ENCODE measurements around the gene LRCH1.

The LRCH1 gene

DNA sequence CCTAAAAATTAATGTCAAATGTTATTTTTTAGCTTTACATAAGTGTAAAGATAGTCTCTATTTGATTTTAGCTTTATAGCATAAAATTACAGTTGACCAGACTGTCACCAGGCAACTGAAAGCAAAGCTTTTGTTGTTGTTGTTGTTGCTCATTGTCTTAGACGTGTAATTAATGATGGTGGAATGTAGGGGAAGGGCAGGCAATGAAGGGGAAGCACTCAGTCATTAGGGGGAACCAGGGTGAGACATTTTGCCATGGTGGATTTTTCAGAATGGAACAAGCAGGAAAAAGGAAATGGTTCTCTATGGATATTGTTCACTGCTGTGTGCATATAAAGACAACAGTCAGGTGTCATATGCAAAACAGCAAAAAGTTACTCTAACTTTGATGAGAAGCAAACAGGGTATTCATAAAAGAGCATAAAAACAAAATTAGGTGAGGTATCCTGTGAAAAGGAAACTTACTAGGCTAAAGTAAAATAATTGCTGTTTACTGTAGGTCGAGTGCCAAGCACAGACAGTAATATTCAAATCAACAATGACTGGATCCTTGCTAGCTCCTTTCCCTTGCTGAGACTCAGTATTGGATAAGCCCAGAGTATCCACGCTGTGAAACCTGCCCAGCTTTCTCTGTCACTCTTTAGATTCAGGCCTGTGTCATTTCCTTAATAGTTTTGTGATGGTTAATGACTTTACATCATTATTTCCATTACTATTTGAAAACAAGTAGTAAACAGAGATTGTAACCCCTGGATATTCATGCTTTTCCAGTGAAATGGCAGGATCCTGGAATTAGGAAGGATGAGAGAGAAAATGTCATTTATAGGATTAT is 110.5 kb downstream of the LRCH1 start:
- DNase-seq (ENCODE audit: low read depth in 2 of 3, low spot score in 1 of 3) = no peak

DNA sequence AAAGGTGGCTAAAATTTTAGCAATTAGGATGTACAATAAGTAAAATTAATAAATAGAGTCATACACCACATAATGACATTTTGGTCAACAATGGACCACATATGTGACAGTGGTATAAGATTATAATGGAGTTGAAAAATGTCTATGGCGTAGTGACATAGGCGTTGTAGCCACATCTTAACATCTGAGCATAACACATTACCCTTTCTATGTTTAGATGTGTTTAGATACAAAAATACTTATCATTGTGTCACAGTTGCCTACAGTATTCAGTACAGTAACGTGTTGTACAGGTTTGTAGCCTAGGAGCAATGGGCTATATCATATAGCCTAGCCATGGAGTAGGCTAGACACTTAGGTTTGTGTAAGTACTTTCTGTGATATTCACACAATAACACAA is 111.2 kb downstream of the LRCH1 start:
- no peak for DNase-seq (ENCODE audit: low read depth in 2 of 3, low spot score in 1 of 3)

DNA sequence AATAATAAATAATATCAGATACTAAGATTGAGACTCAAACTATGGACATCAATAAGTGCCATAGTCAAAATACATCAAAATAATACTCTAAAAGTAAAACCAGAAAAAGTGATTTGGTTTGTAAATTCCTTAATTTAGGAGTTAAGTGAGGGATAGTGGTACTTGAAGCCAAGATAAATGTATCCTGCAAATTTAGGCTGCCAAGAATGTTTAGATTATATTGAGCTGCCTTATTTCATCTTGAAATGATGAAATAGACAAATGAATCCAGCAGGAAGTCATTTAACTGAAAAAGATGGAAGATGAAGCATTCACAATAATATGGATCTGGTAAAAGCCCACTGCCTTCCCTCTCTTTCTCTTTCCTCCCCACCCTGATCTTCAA is 112.3 kb downstream of the LRCH1 start:
- no peak for DNase-seq (ENCODE audit: low read depth in 2 of 3, low spot score in 1 of 3)

DNA sequence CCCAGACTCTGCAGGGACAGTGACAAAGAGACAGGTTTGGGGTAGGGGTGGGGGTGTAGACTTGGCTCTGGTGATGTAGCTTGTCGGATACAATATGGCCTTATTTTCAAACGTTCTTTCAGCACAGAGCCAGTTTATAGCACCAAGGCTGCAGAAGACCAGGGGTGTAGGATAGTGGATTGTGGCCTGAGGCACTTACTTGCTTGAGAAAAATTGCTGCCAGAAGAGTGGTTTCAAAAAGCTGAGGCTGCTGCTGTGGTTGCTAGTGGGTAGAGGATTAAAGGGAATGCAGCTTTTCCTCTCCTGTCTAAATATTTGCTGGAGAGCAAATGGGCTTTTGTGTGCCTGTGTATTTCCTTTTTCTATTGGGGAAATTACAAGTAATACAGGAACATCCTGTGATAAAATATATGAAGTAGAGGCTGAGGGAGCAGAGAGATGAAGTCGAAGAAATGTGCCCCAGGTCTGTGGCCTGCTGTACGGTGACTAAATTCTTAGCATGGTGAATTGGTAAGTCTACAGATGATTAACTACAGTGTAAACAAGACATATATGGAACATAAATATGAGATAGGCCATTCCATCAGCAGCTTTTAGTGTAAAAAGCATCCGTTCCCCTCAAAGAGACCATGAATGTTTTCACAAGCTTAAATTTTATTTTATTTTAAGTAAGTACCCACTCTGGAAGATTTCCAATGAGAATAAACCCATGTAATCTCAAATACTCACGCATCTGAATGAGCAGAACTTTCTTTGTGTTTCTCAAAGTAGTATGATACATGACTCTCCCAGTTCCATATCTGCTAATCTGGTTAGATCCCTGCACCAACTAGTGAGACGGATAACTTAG is 112.9 kb downstream of the LRCH1 start:
- no peak for DNase-seq (ENCODE audit: low read depth in 2 of 3, low spot score in 1 of 3)

DNA sequence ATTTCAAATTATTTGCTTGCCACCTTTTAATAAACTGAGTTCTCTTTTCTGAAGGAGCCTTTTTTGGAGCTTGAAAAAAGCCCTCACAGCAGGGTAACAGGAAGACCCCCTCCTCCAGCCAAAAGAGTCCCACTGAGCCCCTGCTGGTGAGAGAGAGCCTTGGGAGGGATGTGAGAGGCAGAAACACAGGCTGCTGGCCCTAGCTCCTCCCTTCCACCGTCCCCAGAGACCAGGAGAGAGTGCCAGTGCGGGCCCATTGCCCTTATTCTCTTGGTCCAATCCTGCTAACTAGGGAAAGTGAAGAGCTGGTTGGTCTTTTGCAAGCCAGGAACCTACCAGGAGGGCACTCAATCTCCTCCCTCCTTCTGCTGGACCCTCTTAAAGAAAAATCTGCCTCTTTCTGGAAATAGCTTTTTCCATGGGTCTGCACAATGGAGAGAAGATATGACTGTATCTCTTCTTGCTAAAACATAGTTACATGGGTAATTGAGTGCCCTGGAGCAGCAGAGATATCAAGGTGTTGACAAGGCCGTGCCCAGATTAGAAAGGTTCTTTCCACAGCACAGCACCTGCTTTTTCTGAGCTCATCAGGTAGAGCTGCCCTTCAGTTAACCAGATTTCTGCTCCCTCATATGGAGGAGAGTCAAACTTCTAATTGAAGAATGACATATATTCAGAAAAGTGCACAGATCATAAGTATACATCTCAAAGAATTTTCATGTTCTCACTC is 113.9 kb downstream of the LRCH1 start:
- DNase-seq (ENCODE audit: low read depth in 2 of 3, low spot score in 1 of 3) = no peak

DNA sequence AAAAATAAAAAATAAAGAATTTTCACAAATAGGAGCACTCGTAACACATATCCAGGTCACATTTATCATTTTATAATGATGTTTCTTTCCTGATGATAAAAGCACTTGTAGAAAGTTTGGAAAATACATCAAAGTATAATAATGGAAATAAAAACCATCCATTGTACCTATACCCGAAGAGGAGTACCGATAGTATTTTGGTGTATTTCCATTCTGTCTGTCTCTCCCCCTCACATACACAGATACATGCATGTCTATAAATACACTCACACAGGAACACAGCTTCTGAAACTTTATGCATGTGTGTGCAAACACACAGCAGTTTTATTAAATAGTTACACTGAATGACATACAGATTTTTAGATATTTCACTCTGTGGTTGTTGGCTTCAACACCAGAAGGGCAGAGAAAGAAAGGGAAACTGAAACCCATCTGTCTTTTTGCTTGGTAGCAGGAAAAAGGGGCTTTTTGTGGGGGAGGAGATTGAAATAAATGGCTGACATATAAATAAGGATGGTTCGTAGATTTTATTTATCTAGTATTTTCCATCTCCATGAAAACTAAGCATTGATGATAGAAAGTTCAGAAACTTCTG is 114.8 kb downstream of the LRCH1 start:
- no peak for DNase-seq (ENCODE audit: low read depth in 2 of 3, low spot score in 1 of 3)

DNA sequence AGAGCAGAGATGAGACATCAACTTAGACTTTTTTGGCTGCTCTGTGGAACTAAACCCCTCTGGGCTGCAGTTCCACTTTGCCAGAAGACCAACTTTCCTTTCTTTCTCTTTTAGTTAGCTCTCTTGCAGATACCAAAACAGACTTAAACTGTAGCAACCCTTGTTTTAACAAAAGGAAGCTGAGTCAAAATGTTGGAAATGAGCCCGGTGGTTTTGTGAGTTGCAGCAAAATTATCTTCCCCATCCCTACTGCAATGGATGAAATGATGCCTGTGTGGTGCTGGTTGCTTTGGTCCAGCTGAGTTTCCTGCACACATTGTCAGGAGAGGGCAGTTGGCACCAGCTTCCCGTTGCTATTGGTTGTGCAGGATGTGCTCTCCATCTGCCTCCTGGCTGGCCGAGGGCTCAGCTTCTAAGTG is 115.3 kb downstream of the LRCH1 start:
- no peak for DNase-seq (ENCODE audit: low read depth in 2 of 3, low spot score in 1 of 3)

DNA sequence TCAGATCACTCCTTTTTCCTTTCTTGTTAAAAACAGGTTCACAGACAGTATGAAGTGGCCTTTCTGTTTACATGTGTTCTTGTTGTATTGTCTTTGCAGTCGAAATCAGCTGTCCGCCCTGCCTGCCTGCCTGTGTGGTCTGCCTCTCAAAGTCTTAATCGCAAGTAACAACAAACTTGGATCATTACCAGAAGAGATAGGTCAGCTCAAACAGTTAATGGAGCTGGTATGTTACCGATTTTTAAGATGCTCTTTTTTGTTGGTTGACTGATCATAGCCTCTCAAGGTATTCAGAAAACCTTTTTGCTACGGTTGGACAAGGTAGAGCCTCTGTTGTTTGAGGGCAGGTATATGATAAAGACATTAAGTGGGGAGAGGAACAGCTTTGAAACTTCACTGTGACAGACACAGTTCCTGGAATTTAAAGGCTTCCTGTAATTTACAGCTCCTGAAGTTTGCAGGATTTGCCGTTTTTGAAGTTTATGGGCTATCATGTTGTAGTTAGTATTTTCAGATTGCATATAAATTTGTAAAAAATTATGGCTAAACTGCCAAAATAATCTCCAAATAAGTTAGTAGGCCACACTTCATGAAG is 116.1 kb downstream of the LRCH1 start:
- DNase-seq (ENCODE audit: low read depth in 2 of 3, low spot score in 1 of 3) = no peak

DNA sequence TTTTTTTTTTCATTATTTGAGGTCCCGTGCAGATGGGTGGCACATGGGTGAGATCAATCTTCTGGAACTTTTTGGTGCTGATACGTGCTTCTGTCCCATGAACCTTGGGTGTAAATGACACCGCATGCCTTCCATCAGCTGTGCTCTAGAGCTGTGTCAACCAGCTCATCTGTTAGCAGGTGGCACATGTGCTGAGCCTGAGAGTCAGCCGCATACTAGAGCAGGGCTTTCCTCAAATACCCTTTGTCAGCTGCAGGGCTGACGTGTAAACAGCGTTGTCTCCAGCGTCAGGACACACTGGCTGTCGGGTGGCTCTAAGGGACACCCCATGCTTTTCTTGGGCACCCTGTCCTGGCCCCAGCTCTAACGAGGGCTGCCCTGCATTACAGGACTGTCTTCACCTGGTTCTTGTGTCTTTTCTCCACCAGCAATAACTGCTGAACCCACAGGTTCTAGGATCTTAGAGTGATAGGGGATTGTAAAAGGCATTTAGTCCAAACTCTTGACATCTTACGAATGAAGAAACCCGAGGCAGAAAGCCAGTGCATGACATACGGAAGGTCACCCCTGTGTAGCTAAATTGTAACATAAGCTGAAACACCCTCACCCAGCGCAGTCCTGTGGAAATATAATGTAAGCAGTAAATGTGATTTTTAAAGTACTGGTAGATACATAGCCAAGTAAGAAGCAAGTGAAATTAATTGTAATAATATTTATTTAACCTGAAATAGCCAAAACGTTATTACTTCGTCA is 119.5 kb downstream of the LRCH1 start:
- DNase-seq (ENCODE audit: low read depth in 2 of 3, low spot score in 1 of 3) = no peak

DNA sequence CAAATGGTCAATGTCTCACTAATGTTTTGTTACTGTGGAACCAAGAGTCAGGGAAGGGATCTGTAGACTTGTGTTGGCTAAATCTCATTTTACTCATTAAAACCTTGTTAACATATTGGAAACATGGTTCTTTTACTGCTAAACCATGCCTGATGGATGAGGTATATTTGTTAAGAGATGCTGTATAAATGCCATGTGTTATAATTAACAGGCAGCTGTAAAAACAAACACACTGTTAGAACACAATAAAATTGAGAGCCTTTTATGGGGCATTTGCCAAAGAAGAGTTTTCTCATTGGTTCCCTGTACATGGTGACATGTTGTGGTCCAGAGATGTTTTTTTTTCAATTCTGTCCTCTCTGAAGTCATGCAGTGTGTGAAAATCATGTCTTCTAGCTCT is 122.0 kb downstream of the LRCH1 start:
- no peak for DNase-seq (ENCODE audit: low read depth in 2 of 3, low spot score in 1 of 3)

DNA sequence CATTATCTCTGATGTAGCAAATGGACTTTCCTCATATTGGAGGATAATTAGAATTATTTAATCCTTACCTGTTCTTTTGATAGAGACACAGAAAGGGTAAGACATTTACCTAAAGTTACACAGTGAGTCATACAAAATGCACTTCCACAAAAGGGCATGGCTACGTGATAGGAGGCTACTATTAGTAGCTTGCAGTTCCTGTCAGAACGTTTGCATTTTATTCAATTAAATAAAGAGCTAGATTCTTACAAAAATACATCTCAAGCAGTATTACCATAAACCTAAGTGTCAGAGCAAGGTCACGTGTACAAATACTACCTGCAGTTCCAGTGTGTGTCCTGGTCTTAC is 123.4 kb downstream of the LRCH1 start:
- no peak for DNase-seq (ENCODE audit: low read depth in 2 of 3, low spot score in 1 of 3)

DNA sequence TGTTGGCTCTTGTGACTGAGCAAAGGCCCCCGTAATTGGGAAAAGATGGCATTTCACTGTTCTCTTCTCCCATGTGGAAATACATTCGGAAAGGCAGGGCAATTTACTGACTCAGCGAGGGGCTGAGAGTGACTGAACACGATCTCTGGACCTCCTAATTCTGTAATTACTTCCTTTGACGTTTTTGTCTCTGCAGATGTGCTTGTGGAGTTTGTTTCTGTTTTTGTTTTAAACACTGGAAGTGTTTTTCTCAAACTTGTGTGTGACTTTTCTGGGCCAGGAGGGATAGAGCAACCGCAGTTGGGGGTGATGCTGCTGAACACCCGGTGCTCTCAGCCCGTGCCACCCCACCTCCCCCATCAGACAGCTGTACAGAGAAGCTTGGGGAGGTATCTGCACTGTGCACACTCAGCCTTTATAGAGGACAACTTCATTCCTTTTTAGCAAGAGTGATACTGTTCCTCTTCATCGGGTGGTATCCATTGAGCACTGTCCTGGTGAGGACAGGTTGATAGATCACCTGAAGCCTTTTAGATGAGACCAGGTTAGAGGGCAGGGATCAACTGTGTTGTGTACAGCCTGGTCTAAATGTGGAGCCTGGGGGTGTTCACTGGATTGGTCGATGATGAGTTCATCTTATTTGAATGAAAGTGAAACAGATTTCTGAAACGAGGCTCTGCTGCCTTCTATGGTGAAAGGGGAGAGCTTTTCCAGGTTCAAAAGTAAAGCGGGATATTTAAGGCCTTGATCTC is 126.6 kb downstream of the LRCH1 start:
- no peak for DNase-seq (ENCODE audit: low read depth in 2 of 3, low spot score in 1 of 3)

DNA sequence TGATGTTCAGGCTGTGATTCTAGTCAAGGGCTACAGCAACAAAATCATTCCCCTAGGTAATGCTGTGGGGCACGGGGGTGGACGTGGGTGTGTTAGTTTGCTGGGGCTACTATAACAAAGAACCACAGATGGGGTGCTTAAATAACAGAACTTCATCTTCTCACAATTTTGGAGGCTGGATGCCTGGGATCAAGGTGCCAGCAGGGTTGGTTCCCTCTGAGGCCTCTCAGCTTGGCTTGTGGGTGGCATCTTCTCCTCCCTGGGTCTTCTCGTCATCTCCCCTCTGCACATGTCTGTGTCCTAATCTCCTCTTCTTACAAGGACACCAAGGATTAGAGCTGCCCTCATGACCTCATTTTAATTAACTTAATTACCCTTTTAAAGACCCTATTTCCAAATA is 129.0 kb downstream of the LRCH1 start:
- no peak for DNase-seq (ENCODE audit: low read depth in 2 of 3, low spot score in 1 of 3)

DNA sequence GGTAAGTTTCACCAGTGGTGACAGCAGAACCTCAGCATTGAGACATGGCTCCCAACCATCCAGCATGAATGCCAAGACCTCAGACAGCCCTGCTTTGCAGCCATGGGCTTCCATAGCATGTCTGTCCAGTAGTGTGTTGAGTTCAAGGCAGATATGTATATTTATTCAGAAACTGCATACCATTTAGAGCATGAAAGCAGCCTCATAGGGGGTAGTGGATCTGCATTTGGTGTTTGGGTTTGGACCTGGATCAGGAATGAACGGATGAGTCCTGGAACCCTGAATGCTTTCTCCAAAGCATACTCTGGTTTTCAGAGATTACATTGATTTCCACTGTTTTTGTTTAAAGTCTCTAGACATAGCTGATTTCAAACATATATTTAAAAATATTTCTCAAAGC is 129.7 kb downstream of the LRCH1 start:
- no peak for DNase-seq (ENCODE audit: low read depth in 2 of 3, low spot score in 1 of 3)

DNA sequence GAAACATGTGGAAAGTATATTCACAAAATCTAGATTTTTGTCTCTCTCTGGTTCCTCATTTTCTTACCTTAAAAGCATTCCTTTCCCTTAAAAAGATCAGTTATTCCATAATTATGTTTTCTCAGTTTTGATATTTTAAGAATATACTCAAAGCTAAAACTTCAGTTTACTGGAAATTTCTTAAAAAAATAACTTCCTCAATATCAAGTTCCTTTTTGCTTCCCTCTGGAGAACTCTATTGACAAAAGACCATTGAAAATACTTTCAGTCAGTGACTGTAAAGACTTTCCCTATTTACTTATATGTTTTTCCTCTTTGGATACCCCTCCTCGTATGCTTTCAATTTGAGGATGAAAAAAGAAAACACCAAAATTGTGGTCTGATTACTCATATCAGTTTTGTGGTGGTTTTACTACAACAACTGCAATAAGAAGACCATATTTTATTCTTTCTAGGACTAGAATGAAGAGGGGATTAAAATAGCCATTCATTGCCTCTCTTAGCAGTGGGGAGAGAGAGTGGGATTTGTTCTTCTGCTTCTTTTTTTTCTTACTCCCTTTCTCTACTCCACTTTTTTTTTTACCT is 130.8 kb downstream of the LRCH1 start:
- no peak for DNase-seq (ENCODE audit: low read depth in 2 of 3, low spot score in 1 of 3)

DNA sequence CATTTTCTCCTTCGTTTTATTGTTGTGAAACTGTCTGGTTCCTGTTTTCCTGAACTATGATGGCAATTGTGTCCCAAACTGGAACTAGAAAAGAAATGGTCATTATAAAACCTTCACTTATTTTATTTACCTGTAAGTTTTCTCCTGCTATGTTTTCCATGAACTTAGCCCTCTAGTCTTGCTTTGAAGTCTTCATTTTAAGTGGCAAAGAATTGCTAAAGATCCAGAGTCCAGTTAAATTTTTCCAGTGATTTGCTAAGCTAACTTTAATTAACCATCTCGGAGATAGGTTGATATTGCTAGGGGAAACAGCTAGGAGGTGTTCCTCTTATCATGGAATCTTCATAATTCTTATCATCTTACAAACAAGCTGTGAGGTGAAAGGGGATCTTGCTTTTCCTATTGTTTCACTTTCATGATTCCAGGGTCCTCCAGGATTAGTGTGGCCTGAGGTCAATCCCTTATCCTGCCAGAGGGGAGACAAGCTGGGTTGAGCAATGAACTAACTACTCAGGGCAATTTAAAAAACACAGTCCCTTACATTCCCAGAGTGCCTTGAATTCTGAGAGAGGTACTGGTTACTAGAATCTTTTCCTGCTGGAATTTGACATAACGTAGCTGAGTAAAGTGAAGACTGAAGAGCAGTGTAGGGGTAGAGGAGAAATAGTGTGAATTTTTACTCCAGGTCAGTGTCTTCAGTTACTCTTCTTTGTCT is 131.5 kb downstream of the LRCH1 start:
- DNase-seq (ENCODE audit: low read depth in 2 of 3, low spot score in 1 of 3) = no peak

DNA sequence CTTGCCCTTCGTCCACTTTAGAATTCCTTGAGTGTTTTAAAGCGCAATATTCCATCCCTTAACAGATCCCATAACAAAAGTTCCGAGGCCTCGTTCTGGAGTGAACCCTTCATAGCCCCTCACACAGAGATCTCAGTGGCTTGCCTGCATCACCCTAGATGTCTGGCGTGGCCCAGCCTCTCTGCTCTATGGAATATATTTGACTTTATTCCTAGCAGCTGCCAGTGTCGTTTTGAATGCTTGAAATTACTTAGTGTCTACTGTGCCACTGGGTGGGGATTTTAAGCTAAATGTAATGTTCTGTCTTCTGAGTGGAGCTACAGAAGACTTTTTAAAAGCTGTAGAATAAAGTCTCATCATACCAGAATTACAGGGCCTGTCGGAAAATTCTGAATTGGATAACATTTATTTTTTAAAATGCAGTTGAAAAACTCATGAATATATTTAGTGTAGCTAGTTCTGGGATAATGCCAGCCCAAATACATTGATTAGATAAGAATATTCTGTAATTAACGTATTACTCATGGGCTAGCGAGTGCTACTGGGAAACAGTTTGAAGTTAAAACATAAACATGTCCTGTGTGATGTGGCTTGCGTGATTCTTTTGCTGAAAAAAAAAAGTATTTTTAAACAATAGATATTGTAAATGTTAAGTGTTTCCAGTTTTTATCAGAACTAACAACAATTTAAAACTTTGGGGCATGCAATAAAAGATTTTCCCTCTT is 132.2 kb downstream of the LRCH1 start:
- no peak for DNase-seq (ENCODE audit: low read depth in 2 of 3, low spot score in 1 of 3)

DNA sequence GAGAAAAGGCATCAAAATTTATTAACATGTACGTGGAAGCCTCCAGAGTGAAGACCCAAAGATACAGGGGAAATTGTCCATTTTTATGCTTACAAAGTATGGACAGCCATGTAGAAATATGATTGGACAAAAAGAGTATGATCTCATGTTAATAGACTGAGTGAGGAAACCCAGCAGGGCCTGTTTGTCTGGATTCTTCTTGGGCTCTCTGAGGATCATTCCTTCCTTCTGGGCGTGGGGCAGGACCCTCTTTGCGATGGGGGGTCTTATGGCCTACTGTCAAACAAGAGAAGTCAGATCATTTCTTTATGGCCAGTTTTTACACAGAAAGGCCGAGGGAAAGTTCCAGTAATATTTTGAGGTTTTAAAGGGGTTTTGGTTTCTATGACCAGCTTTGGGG is 133.2 kb downstream of the LRCH1 start:
- no peak for DNase-seq (ENCODE audit: low read depth in 2 of 3, low spot score in 1 of 3)

Data from stimulated activated CD4-positive, alpha-beta T cell treated with anti-CD3 and anti-CD28 coated beads, Interleukin-12 subunit alpha, Interleukin-12 subunit beta, amount 100 ng/mL, for 48 hours (primary cell).